Osteocyte (in vitro differentiated cells): ENCODE results near the gene NID2. TPM values are rescaled to one million over a fixed set of nuclear protein-coding genes. Genes with fewer than 3 reads are reported as not detected.

Experiments used
- DNase-seq: peaks from one replicate; pipeline ENCODE4 v3.0.0; 2021; ENCODE audit warnings: mixed read lengths; ENCODE audit not compliant: unreplicated experiment; ENCODE audit errors: extremely low spot score
- H3K27ac Mint-ChIP-seq: one replicate; pipeline ENCODE4 v1.8.0; 2021; ENCODE audit warnings: mild to moderate bottlenecking, mixed read lengths; ENCODE audit not compliant: unreplicated experiment
- H3K27me3 Mint-ChIP-seq: one replicate; pipeline ENCODE4 v1.8.0; 2021; ENCODE audit warnings: mixed read lengths; ENCODE audit not compliant: unreplicated experiment
- H3K36me3 Mint-ChIP-seq: one replicate; pipeline ENCODE4 v1.8.0; 2021; ENCODE audit warnings: mixed read lengths; ENCODE audit not compliant: unreplicated experiment
- H3K4me1 Mint-ChIP-seq: one replicate; pipeline ENCODE4 v1.8.0; 2021; ENCODE audit warnings: mixed read lengths; ENCODE audit not compliant: unreplicated experiment
- H3K4me3 Mint-ChIP-seq: one replicate; pipeline ENCODE4 v1.8.0; 2021; ENCODE audit warnings: mild to moderate bottlenecking, moderate library complexity, mixed read lengths; ENCODE audit not compliant: unreplicated experiment
- H3K9me3 Mint-ChIP-seq: one replicate; pipeline ENCODE4 v1.8.0; 2021; ENCODE audit warnings: mixed read lengths; ENCODE audit not compliant: unreplicated experiment
- CTCF ChIP-seq: fragments of 200-600 bp; sonication (generic); IDR thresholded peaks from 2 replicates; pipeline ENCODE4 v1.5.0; 2021; ENCODE audit warnings: antibody characterized with exemption, mild to moderate bottlenecking, moderate library complexity
- total RNA-seq: library from RNA; stranded (reverse); gene quantifications from 2 replicates; pipeline ENCODE4 v1.2.1, GENCODE V29; 2021

Gene NID2
- total RNA-seq, 1 donor from 2014 or later = 58.5 TPM

GRCh38 chr14:52039124-52039815, 29.6 kb downstream of the NID2 start:
- Mint-ChIP-seq H3K4me3 (no peak overlapping the region), H3K36me3 (peaks cover 53% of the 10 kb centered on the region), H3K9me3 (no peaks in the 10 kb centered on the region), H3K27me3 (no peaks in the 10 kb centered on the region), H3K27ac (no peak overlapping the region), H3K4me1 (peaks cover 12% of the 10 kb centered on the region)
- no peak for DNase-seq
- no peak for TF ChIP-seq CTCF

- no peak for DNase-seq
- Mint-ChIP-seq H3K4me3 (peak overlapping the region; percentile 6), H3K36me3 (peaks cover 26% of the 10 kb centered on the region), H3K4me1 (peaks cover 34% of the 10 kb centered on the region), H3K27ac (peak overlapping the region; percentile 79), H3K27me3 (no peaks in the 10 kb centered on the region), H3K9me3 (no peaks in the 10 kb centered on the region)
- no peak for TF ChIP-seq CTCF
Measured at GRCh38 chr14:52033101-52033642, 35.7 kb downstream of the NID2 start.

GRCh38 chr14:52032204-52032801, 36.6 kb downstream of the NID2 start:
- no peak for DNase-seq
- no peak for TF ChIP-seq CTCF
- Mint-ChIP-seq H3K27me3 (no peaks in the 10 kb centered on the region), H3K4me3 (no peak overlapping the region), H3K9me3 (no peaks in the 10 kb centered on the region), H3K36me3 (peaks cover 24% of the 10 kb centered on the region), H3K4me1 (peaks cover 34% of the 10 kb centered on the region), H3K27ac (peak overlapping the region; percentile 79)

GRCh38 chr14:52031781-52032180, 37.1 kb downstream of the NID2 start:
- no peak for DNase-seq
- no peak overlapping the region for H3K27ac Mint-ChIP-seq
- peaks cover 34% of the 10 kb centered on the region for H3K4me1 Mint-ChIP-seq
- no peaks in the 10 kb centered on the region for H3K9me3 Mint-ChIP-seq
- TF ChIP-seq CTCF = no peak
- no peaks in the 10 kb centered on the region for H3K27me3 Mint-ChIP-seq
- H3K36me3 Mint-ChIP-seq = peaks cover 23% of the 10 kb centered on the region
- H3K4me3 Mint-ChIP-seq = no peak overlapping the region

GRCh38 chr14:52029881-52030280, 39.0 kb downstream of the NID2 start:
- H3K4me1 Mint-ChIP-seq = peaks cover 52% of the 10 kb centered on the region
- no peaks in the 10 kb centered on the region for H3K27me3 Mint-ChIP-seq
- H3K9me3 Mint-ChIP-seq = no peaks in the 10 kb centered on the region
- no peak overlapping the region for H3K27ac Mint-ChIP-seq
- H3K36me3 Mint-ChIP-seq = peaks cover 10% of the 10 kb centered on the region
- no peak for TF ChIP-seq CTCF
- no peak overlapping the region for H3K4me3 Mint-ChIP-seq
- no peak for DNase-seq
